ENCODE results near the gene C1QTNF7. TPM values are rescaled to one million over a fixed set of nuclear protein-coding genes. Genes with fewer than 3 reads are reported as not detected.
A peak's percentile ranks its signal among the peaks of the same experiment; 100 is the strongest.

Gene C1QTNF7
- total and polyA plus RNA-seq, 10 donors = 0.74 to 22.5 (median 5.2) TPM

GRCh38 chr4:15392053-15392805 is 35.6 kb upstream of the C1QTNF7 start:
- H3K4me3 ChIP-seq = no peak overlapping the region
- H3K27me3 ChIP-seq (replicated peaks in 1 of 7) = no peaks in the 10 kb centered on the region
- TF ChIP-seq CTCF (IDR thresholded peaks at IDR 0.05 in 8 of 11, conservative IDR thresholded peaks at IDR 0.05 in 3 of 11) = no peak
- TF ChIP-seq POLR2A (IDR thresholded peaks at IDR 0.05) = no peak
- no peak for TF ChIP-seq POLR2AphosphoS5 (IDR thresholded peaks at IDR 0.05)
- no peaks in the 10 kb centered on the region for H3K9me3 ChIP-seq
- intact Hi-C loops (cut with DNase I; ENCODE audit: low total_unique reads) = loop anchor here (5.0 kb wide), 1 partner anchor 155 kb away; no protein-coding TSS in a partner anchor
- WGBS, 5 donors = 76 to 93% (median 86%) methylated on average over 8 of the region's 8 CpGs
- H3K36me3 ChIP-seq = no peaks in the 10 kb centered on the region
- H3K27ac ChIP-seq = no peak overlapping the region
- DNase-seq = no peak
- peaks cover 0 to 9% (median 3%) of the 10 kb centered on the region in 6 donors for H3K4me1 ChIP-seq

GRCh38 chr4:15395311-15395710 is 32.5 kb upstream of the C1QTNF7 start:
- intact Hi-C loops (cut with DNase I; ENCODE audit: low total_unique reads) = no loop called here
- TF ChIP-seq POLR2A (IDR thresholded peaks at IDR 0.05) (no peak), POLR2AphosphoS5 (IDR thresholded peaks at IDR 0.05) (no peak), CTCF (IDR thresholded peaks at IDR 0.05 in 8 of 11, conservative IDR thresholded peaks at IDR 0.05 in 3 of 11) (no peak)
- Histone ChIP-seq H3K36me3 (no peaks in the 10 kb centered on the region), H3K4me3 (no peak overlapping the region), H3K9me3 (no peaks in the 10 kb centered on the region), H3K4me1 (peaks cover 0 to 28% (median 15%) of the 10 kb centered on the region in 6 donors), H3K27me3 (replicated peaks in 1 of 7) (no peaks in the 10 kb centered on the region), H3K27ac (peak overlapping the region in 2 of 8 donors; percentile 1 to 8)
- no peak for DNase-seq
- 79 to 96% (median 87%) methylated on average over 4 of the region's 4 CpGs for WGBS, 5 donors

DNA sequence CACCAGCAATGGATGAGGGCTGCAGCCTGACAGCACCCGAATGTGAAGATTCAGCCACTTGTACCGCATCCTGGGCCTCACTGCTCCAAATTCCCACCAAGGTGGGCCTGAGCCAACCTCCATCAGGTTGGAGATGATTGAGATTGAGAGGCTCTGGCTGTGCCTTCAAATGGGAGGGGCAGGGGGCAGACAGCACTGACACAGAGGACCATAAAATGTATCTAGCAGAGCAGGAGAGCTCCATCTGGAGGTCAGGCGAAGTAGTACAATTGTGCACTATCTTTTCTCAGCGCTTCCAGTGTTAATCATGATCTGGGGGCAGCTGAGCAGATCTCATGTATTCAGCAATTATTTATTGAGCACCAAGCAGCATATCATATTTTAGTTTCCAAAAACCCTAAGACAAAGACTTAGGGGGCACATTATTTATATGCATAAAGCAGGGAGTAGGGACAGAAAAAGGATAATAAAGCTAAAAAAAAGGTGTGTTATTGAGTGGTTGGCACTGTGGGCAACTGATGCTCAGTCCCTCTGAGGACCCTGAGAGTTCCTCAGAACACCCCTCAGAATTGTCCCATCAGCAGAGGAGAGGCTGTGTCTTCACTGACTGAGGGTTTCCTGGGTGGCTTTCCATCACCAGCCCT is 31.6 kb upstream of the C1QTNF7 start:
- Histone ChIP-seq H3K4me3 (no peak overlapping the region), H3K27ac (peak overlapping the region in 1 of 8 donors; percentile 1), H3K27me3 (replicated peaks in 1 of 7) (no peaks in the 10 kb centered on the region), H3K4me1 (peaks cover 0 to 38% (median 24%) of the 10 kb centered on the region in 6 donors), H3K36me3 (no peaks in the 10 kb centered on the region), H3K9me3 (no peaks in the 10 kb centered on the region)
- 48 to 64% (median 54%) methylated on average over 4 of the region's 4 CpGs for WGBS, 5 donors
- intact Hi-C loops (cut with DNase I; ENCODE audit: low total_unique reads) = no loop called here
- TF ChIP-seq POLR2AphosphoS5 (IDR thresholded peaks at IDR 0.05) (peak in 1 of 3 donors; percentile 30), POLR2A (IDR thresholded peaks at IDR 0.05) (no peak), CTCF (IDR thresholded peaks at IDR 0.05 in 8 of 11, conservative IDR thresholded peaks at IDR 0.05 in 3 of 11) (peak; percentile 29 to 84 (median 70))
- DNase-seq = no peak

DNA sequence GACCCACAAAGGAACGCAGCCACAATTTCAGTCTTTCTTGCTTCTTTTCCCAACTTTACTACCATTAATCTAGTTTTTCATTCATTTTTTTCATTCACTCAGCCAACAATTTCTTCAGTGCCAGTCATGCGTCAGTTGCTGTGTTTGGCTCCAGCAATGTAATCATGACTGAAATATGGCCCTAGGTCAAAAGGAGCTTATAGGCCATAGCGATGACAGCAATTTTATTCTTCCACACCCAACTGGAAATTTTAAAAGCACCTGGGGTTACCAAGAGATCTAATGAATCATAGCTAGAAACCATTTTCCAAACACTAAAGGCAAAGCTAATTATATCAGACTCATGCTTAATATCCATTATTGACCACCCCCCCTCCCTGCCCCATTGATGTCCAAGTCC is 29.8 kb upstream of the C1QTNF7 start:
- H3K36me3 ChIP-seq = no peaks in the 10 kb centered on the region
- H3K9me3 ChIP-seq = no peaks in the 10 kb centered on the region
- intact Hi-C loops (cut with DNase I; ENCODE audit: low total_unique reads) = no loop called here
- TF ChIP-seq POLR2A (IDR thresholded peaks at IDR 0.05) (no peak), POLR2AphosphoS5 (IDR thresholded peaks at IDR 0.05) (no peak), CTCF (IDR thresholded peaks at IDR 0.05 in 8 of 11, conservative IDR thresholded peaks at IDR 0.05 in 3 of 11) (no peak)
- H3K4me3 ChIP-seq = no peak overlapping the region
- H3K27ac ChIP-seq = peak overlapping the region in 1 of 8 donors; percentile 13
- H3K27me3 ChIP-seq (replicated peaks in 1 of 7) = no peaks in the 10 kb centered on the region
- peaks cover 0 to 55% (median 38%) of the 10 kb centered on the region in 6 donors for H3K4me1 ChIP-seq
- 63 to 92% (median 64%) methylated on average over 3 of the region's 3 CpGs for WGBS, 5 donors
- DNase-seq = no peak
